GM23248 (cell line): Measurements from ENCODE around the gene ACADL. TPM values are rescaled to one million over a fixed set of nuclear protein-coding genes. Genes with fewer than 3 reads are reported as not detected.
"Not testable (repeated sequence)": the region's sequence is repeated elsewhere in the genome, so short reads cannot be mapped to it uniquely, and the experiment has no call there.

ENCODE experiments used
- DNase-seq: peaks from one replicate; pipeline ENCODE4 v3.0.0-alpha.2; 2015
- H2AFZ ChIP-seq: fragments of 200-600 bp; sonication (generic); 2 replicates; pipeline ENCODE4 v1.6.1; 2016; ENCODE audit warnings: antibody characterized with exemption
- H3F3A ChIP-seq: fragments of 200-600 bp; sonication (generic); 2 replicates; pipeline ENCODE4 v1.6.1; 2016; ENCODE audit warnings: mild to moderate bottlenecking, antibody characterized with exemption, mixed run types; ENCODE audit not compliant: insufficient read depth
- H3K27ac ChIP-seq: fragments of 200-600 bp; sonication (generic); 2 replicates; pipeline ENCODE4 v1.5.1; 2016; ENCODE audit warnings: mild to moderate bottlenecking
- H3K27me3 ChIP-seq: fragments of 200-600 bp; sonication (generic); replicated peaks from 2 replicates; pipeline ENCODE4 v1.6.1; 2016; ENCODE audit warnings: mild to moderate bottlenecking; ENCODE audit not compliant: insufficient read depth
- H3K36me3 ChIP-seq: fragments of 200-600 bp; sonication (generic); 2 replicates; pipeline ENCODE4 v1.6.1; 2016; ENCODE audit warnings: low read depth, mild to moderate bottlenecking
- H3K4me1 ChIP-seq: fragments of 200-600 bp; sonication (generic); 2 replicates; pipeline ENCODE4 v1.6.1; 2016; ENCODE audit warnings: mild to moderate bottlenecking; ENCODE audit not compliant: insufficient read depth
- H3K4me2 ChIP-seq: fragments of 200-600 bp; sonication (generic); one replicate; pipeline ENCODE4 v1.6.1; 2016; ENCODE audit warnings: mild to moderate bottlenecking; ENCODE audit not compliant: unreplicated experiment
- H3K4me3 ChIP-seq: fragments of 200-600 bp; sonication (generic); 2 replicates; pipeline ENCODE4 v1.5.1; 2016; ENCODE audit warnings: mild to moderate bottlenecking
- H3K79me2 ChIP-seq: fragments of 200-600 bp; sonication (generic); 2 replicates; pipeline ENCODE4 v1.6.1; 2016; ENCODE audit warnings: mild to moderate bottlenecking; ENCODE audit not compliant: insufficient read depth
- H3K9ac ChIP-seq: fragments of 200-600 bp; sonication (generic); 2 replicates; pipeline ENCODE4 v1.6.1; 2016; ENCODE audit warnings: mild to moderate bottlenecking
- H3K9me2 ChIP-seq: fragments of 200-600 bp; sonication (generic); 2 replicates; pipeline ENCODE4 v1.6.1; 2016; ENCODE audit warnings: mixed run types, mild to moderate bottlenecking, moderate library complexity; ENCODE audit not compliant: insufficient read depth
- H3K9me3 ChIP-seq: fragments of 200-600 bp; sonication (generic); one replicate; pipeline ENCODE4 v1.6.1; 2017; ENCODE audit warnings: low read depth
- H4K20me1 ChIP-seq: fragments of 200-600 bp; sonication (generic); 2 replicates; pipeline ENCODE4 v1.6.0; 2016; ENCODE audit not compliant: insufficient read depth
- EZH2 ChIP-seq: fragments of 200-600 bp; sonication (generic); IDR thresholded peaks from 2 replicates; pipeline ENCODE4 v1.6.1; 2018; ENCODE audit warnings: antibody characterized with exemption, mild to moderate bottlenecking; ENCODE audit not compliant: insufficient read depth, poor library complexity, severe bottlenecking
- EZH2phosphoT487 ChIP-seq: fragments of 200-600 bp; sonication (generic); IDR thresholded peaks from 2 replicates; pipeline ENCODE4 v1.6.1; 2018; ENCODE audit warnings: antibody characterized with exemption, moderate library complexity, mild to moderate bottlenecking, low read depth; ENCODE audit not compliant: insufficient read depth
- WGBS, 2 experiments: methylation state at CpG; one replicate each; pipeline ENCODE4 v1.1.6; 2015 to 2017; ENCODE audit warnings: low lambda C conversion rate in 2 of 2, low coverage in 1 of 2; ENCODE audit errors: missing lambda C conversion rate in 2 of 2; 5-methylcytosine and 5-hydroxymethylcytosine counted together
- in situ Hi-C: fragments of 300-500 bp; cut with MboI; formaldehyde crosslinking; loops from 2 replicates; pipeline ENCODE4 v1.15.0; 2020
- polyA plus RNA-seq: library from polyadenylated mRNA; unstranded; fragments of >200 nt; fragmentation: Nextera tagmentation; extraction: Ambion mirVana; gene quantifications from 2 replicates; pipeline ENCODE4 v1.2.1, GENCODE V29; 2016
- total RNA-seq: library from RNA; depleted of rRNA; stranded (reverse); fragments of >200 nt; shearing (Covaris generic); gene quantifications from 2 replicates; pipeline ENCODE4 v1.2.3, GENCODE V29; 2014

ACADL gene
- total and polyA plus RNA-seq, 2 experiments from 2014 or later: not detected

GRCh38 chr2:210188755-210189154 lies 36.5 kb downstream of the ACADL start:
- H3K4me2 ChIP-seq: no peak overlapping the region
- no peaks in the 10 kb centered on the region for H3K79me2 ChIP-seq
- H3K9me2 ChIP-seq: no peaks in the 10 kb centered on the region
- no peak for DNase-seq
- WGBS, 2 experiments: 44 to 48% methylated on average over 2 of the region's 2 CpGs
- H3K9me3 ChIP-seq: no peaks in the 10 kb centered on the region
- no peaks in the 10 kb centered on the region for H4K20me1 ChIP-seq
- H3K27ac ChIP-seq: no peak overlapping the region
- no peak overlapping the region for H2AFZ ChIP-seq
- in situ Hi-C loops: loop anchor here (25.0 kb wide), 1 partner anchor 1801 kb away; no protein-coding TSS in a partner anchor
- no peak overlapping the region for H3K4me3 ChIP-seq
- H3K4me1 ChIP-seq: no peaks in the 10 kb centered on the region
- H3K27me3 ChIP-seq: no peaks in the 10 kb centered on the region
- H3K36me3 ChIP-seq: no peaks in the 10 kb centered on the region
- no peaks in the 10 kb centered on the region for H3F3A ChIP-seq
- TF ChIP-seq EZH2 (no peak), EZH2phosphoT487 (no peak)
- H3K9ac ChIP-seq: no peak overlapping the region

DNA sequence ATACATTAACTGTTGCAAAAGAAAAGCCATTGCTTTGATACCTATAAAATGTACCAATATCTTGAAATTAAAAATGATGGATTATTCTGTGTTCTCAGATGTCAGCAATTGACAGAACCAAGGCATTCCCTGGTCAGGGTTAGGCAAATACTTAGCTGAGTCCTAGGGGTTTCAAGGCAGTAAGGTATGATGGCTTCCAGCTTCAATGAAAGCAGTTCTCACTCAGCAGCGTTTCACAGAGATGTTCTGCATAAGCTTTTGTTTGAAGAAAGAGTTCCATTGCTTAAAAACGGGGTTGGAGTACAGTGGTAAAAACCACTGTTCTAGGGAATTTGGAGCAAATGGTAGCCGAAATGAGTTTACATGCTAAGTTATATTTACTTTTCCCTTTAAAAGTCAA lies 37.1 kb downstream of the ACADL start:
- Histone ChIP-seq H3K79me2 (no peaks in the 10 kb centered on the region), H3K4me2 (no peak overlapping the region), H3K9me3 (no peaks in the 10 kb centered on the region), H3K4me1 (no peaks in the 10 kb centered on the region), H3K4me3 (no peak overlapping the region), H3K27me3 (no peaks in the 10 kb centered on the region), H4K20me1 (no peaks in the 10 kb centered on the region), H3K9me2 (no peaks in the 10 kb centered on the region), H3F3A (no peaks in the 10 kb centered on the region), H3K9ac (no peak overlapping the region), H3K36me3 (no peaks in the 10 kb centered on the region), H3K27ac (no peak overlapping the region), H2AFZ (no peak overlapping the region)
- TF ChIP-seq EZH2phosphoT487: no peak
- no peak for TF ChIP-seq EZH2
- WGBS, 2 experiments: 25 to 37% methylated on average over 3 of the region's 3 CpGs
- in situ Hi-C loops: loop anchor here (25.0 kb wide), 1 partner anchor 1801 kb away; no protein-coding TSS in a partner anchor
- DNase-seq: no peak

- H3K4me1 ChIP-seq, H3K9me2 ChIP-seq, H4K20me1 ChIP-seq, H3K4me2 ChIP-seq, H3K36me3 ChIP-seq, H2AFZ ChIP-seq, H3K9ac ChIP-seq, H3K4me3 ChIP-seq, H3K27ac ChIP-seq, H3K9me3 ChIP-seq, H3F3A ChIP-seq, H3K27me3 ChIP-seq, DNase-seq, H3K79me2 ChIP-seq: not testable (repeated sequence)
- 50 to 51% methylated on average over 1 of the region's 1 CpG for WGBS, 2 experiments
- in situ Hi-C loops: loop anchor here (25.0 kb wide), 1 partner anchor 1797 kb away; no protein-coding TSS in a partner anchor
These were observed 41.3 kb downstream of the ACADL start for GRCh38 chr2:210183936-210184335.

DNA sequence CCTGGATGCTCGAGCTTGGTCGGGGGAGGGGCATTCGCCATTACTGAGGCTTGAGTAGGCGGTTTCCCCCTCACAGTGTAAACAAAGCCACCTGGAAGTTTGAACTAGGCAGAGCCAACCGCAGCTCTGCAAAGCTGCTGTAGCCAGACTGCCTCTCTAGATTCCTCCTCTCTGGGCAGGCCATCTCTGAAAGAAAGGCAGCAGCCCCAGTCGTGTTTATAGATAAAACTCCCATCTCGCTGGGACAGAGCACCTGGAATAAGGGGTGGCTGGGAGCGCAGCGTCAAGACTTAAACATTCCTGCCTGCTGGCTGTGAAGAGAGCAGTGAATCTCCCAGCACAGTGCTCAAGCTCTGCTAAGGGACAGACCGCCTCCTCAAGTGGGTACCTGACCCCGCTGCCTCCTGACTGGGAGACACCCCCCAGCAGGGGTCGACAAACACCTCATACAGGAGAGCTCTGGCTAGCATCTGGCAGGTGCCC lies 43.6 kb downstream of the ACADL start:
- in situ Hi-C loops: loop anchor here (25.0 kb wide), 1 partner anchor 1794 kb away; no protein-coding TSS in a partner anchor
- WGBS, 2 experiments: 36 to 41% methylated on average over 12 of the region's 12 CpGs
- H3K27ac ChIP-seq: not testable (repeated sequence)

DNA sequence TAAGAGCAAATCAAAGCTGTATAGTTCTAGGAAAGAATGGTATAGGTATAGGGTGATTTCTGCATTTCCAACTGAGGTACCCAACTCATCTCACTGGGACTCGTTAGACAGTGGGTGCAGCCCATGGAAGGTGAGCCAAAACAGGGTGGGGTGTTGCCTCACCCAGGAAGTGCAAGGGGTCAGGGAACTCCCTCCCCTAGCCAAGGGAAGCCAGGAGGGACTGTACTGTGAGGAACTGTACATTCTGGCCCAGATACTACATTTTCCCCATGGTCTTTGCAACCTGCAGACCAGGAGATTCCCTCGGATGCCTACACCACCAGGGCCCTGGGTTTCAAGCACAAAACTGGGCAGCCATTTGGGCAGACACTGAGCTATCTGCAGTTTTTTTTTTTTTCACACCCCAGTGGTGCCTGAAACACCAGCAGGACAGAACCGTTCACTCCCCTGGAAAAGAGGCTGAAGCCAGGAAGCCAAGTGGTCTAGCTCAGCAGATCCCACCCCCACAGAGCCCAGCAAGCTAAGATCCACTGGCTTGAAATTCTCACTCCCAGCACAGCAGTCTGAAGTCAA lies 44.1 kb downstream of the ACADL start:
- DNase-seq, H3K36me3 ChIP-seq, H3K4me3 ChIP-seq, H3K4me1 ChIP-seq, H3K27ac ChIP-seq, H3K27me3 ChIP-seq, H3K9ac ChIP-seq, H3K9me2 ChIP-seq, H3K9me3 ChIP-seq, H3F3A ChIP-seq, H4K20me1 ChIP-seq, H3K79me2 ChIP-seq, H2AFZ ChIP-seq, H3K4me2 ChIP-seq: not testable (repeated sequence)
- in situ Hi-C loops: loop anchor here (25.0 kb wide), 1 partner anchor 1794 kb away; no protein-coding TSS in a partner anchor
- 56 to 79% methylated on average over 3 of the region's 3 CpGs for WGBS, 2 experiments

More for the DNA sequence above, 43.6 kb downstream of the ACADL start:
- H2AFZ ChIP-seq, H3K9ac ChIP-seq, H3K36me3 ChIP-seq, H3K4me2 ChIP-seq, H3K4me3 ChIP-seq, H3K27me3 ChIP-seq, H3F3A ChIP-seq, H3K9me2 ChIP-seq, DNase-seq, H3K9me3 ChIP-seq, H3K79me2 ChIP-seq, H3K4me1 ChIP-seq, H4K20me1 ChIP-seq: not testable (repeated sequence)
